H1 (cell line): ENCODE results near the gene TMEM253.

Experiments used
- BACH1 ChIP-seq: IDR thresholded peaks from 2 replicates; pipeline ENCODE4 v1.6.1; 2012; ENCODE audit warnings: low read length, improper control_type of control experiment
- GTF2F1 ChIP-seq: IDR thresholded peaks from 2 replicates; pipeline ENCODE4 v1.6.1; 2012; ENCODE audit warnings: low read depth, low read length, improper control_type of control experiment, borderline replicate concordance
- KDM1A ChIP-seq: fragments of 200-600, 300-600 bp; sonication (generic); IDR thresholded peaks from 2 replicates; pipeline ENCODE4 v1.7.1; 2016; ENCODE audit warnings: mild to moderate bottlenecking, low read length, borderline replicate concordance
- MAFK ChIP-seq: IDR thresholded peaks from 2 replicates; pipeline ENCODE4 v1.6.1; 2012; ENCODE audit warnings: low read depth, mild to moderate bottlenecking, improper control_type of control experiment, low read length
- PHF8 ChIP-seq: fragments of 200-600 bp; sonication (generic); conservative IDR thresholded peaks from 2 replicates; pipeline ENCODE4 v1.7.1; 2012; ENCODE audit warnings: low read depth, mild to moderate bottlenecking, inconsistent platforms, low read length, moderate library complexity
- TAF7 ChIP-seq: optimal IDR thresholded peaks from 2 replicates; pipeline ENCODE3; 2011; ENCODE audit warnings: low read depth, mild to moderate bottlenecking, inconsistent platforms, low read length, moderate library complexity, borderline replicate concordance

DNA sequence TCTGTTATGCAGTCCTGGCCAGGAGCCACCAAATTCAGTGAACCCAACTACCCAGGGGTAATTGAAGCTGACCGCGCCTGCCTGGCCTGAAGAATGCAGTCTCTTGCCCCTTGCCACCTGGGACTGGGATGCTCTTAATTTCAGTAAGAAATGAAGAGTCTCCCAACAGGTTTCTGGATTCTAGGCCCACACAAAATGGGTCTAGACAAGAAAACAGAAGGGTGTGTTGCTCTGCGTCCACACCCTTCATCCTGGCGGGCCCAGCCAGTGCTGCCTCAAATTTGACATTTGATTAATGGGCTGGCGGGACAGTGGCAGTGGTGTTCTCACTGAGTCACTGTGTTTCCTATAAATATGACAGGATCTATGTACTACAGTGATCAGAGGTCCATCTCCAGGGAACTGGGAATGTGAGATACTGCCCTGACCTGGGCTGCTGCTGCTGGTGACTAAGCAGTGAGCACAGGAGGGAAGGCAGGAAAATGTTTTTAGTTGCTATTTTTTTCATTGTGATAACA, 6.5 kb downstream of the TMEM253 start:
- no peak for TF ChIP-seq MAFK
- no peak for TF ChIP-seq TAF7
- no peak for TF ChIP-seq KDM1A
- TF ChIP-seq PHF8: no peak
- TF ChIP-seq GTF2F1: no peak
- no peak for TF ChIP-seq BACH1
